HG03064 (cell line): Measurements from ENCODE around the gene STEAP4.

Experiments
- ATAC-seq: cut with Tn5 transposase; IDR thresholded peaks from one replicate; pipeline ENCODE4 v1.9.1; 2021; ENCODE audit warnings: low read depth; ENCODE audit not compliant: unreplicated experiment

Gene STEAP4

DNA sequence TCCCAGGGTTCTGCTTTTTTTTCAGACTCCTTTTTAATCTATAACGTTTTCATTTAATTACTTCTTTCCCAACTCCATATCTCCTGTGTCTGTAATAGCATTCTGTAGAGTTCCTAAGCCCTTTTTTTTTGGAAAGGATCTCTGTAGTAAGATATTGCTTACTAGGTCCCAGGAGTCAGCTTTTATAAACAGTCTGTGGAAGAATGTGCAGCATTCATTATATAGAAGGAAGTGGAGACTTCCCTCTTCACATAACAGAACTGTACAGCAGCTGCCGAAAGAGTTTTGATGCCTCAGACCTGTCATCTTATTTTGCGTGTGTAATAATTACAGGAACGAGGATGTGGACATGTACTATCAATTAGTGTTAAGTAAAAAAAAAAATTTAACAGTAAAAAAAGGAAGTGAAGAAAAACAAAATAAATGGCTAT lies 7.4 kb upstream of the STEAP4 start:
- ATAC-seq = no peak

DNA sequence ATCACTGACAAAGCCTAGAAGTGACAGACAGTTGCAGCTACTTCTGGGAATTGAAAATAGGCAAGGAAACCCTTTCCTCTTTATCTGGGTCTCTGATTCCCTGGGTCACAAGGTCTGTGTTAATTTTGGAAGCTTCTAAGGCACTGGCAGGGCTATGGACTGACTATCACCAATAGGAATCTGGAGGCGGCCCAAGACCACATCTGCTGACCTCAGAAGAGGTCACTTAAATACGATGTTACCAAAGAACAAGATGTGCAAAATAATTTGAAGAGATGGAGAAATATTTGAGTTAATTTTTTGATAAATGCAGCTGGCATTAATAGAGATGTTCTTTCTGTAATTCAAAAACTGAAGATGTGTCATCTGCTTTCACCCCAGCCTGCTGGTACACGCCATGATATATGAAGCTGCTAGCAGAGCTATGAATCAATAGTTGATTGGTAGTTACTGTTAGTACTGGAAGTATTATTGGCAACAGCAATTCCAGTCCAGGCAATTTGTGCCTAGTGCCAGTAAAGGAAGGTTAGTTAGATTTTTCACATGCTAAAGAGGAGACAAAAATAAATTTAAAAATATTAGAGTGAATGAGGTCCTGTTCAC lies 5.5 kb upstream of the STEAP4 start:
- no peak for ATAC-seq

DNA sequence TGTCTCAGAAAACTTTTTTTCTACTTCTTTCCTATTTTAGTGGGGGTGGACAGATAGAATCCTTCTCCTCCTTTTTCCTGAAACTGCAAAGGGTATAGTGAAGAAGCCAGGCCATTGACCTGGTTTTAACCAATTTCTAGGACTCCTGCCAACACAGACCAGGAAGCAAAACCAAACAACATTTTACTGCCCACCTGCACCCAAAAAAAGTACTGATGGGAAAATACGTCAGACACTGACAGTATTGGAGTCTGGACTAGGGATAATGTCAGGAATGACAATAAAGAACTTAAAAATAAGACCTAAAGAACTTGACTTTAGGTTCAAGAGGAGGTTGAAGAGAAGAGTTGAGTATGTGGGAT lies 5.0 kb upstream of the STEAP4 start:
- no peak for ATAC-seq

DNA sequence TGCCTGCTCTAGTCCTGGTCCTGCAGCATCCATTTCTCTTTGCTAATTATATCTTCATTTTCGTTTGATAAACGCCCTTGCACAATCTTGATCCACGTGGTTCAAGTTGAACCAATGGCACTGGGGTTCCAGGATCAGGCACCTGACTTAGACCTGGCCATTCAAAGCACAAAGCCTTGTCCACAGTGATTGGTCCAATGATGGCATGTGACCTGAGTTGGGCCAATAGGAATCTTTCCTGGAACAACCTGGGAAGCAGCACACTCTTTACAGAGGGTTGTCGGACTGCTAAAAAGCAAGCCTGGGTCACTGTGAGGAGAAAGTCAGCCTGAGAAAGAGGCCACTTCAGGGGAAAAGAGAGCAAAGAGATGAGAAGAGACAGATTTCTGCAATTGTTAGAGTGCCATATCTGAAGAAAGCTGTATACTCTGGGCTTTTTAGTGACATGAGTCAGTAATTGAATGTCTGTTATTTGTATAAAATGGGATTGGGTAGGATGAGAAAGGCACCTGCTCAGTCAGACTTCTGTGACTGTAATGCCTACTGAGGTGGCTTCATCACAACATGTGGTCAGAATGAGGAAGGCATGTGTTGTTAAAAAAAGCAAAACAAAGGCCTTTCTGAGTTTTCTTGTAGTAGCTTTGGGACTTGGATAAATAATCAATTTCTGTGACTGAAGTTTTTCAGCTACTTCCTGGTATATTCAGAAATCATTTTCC lies 4.4 kb upstream of the STEAP4 start:
- ATAC-seq = no peak

DNA sequence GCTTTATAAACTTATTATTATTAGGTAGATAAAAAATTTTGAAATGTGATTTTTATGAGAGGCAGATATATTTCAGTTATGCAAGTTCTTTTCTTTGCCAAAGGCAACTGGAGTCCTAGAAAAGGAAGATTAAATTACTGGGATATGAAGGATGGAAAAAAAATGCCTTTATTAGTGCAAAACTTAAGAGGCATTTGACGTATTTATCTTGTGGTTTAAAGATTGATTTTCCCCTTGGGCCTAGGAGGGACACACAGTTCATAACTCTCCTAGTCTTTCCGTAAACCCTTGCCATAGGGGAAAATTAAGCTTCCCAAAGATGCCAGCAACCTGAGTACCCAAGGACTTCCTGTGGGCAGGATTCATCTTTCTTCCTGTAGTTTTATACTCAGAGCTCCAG lies 3.1 kb upstream of the STEAP4 start:
- no peak for ATAC-seq

DNA sequence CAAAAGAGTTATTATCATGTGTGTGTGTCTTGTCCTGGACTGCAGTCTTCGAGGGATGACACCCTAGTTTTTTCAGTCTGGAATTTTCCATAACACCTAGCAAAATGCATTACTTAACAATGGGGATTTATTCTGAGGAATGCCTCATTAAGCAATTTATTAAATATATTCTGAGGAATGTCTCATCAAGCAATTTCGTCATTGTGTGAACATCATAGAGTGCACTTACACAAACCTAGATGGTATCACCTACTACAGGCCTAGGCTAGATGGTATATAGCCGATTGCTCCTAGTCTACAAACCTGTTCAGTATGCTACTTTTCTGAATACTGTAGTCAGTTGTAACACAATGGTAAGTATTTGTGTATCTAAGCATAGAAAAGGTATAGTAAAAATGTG lies 1.1 kb upstream of the STEAP4 start:
- no peak for ATAC-seq

DNA sequence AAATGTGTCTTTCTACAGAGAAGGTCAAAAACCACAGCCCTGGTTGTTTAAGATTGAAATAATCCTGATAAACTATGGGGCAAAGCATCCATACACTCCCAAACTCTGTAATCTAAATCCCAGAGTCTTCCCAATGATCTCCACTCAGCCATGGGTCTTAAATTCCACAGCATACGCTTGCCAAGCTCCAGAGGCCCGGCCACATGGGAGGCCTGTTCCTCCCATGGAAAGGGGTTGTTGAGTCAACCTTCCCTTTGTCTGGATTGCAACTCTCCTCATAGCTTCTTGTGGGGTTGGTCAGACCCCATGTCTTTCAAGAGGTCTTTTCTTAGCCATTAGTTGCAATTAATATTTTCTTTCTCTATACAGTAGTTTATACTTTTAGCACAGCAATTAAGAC lies 718 bp upstream of the STEAP4 start:
- ATAC-seq = no peak

DNA sequence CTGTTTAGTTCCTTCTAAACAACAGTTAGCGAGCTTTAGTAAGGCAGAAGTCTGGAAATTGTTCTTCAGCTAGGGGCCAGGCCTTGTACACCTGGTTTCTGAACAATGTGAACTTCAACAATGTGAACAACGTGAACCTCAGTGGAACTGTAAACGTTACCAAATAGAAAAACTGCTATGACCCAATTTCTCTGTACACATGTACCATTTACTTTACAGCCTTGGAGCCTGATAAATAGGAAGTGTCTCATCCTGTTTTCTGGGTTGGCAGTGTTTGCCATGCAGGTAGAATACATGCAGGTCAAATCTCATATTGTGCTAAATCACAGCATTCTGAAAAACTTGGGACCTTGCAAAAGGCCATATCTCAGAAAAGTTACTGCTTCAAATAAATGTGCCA lies 1.6 kb downstream of the STEAP4 start:
- ATAC-seq = no peak

DNA sequence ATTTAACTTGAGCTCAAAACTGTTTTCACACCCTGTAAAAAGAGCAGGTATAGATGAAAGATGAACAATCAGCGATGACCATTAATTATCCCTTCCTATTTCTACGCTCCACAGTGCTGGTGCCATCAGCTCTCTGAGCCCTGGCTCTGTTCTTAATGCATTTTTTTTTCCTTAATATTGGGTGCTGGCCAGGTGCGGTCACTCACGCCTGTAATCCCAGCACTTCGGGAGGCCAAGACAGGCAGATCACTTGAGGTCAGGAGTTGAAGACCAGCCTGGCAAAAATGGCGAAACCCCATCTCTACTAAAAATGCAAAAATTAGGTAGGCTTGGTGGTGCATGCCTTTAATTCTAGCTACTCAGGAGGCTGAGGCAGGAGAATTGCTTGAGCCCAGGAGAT lies 4.2 kb downstream of the STEAP4 start:
- no peak for ATAC-seq

DNA sequence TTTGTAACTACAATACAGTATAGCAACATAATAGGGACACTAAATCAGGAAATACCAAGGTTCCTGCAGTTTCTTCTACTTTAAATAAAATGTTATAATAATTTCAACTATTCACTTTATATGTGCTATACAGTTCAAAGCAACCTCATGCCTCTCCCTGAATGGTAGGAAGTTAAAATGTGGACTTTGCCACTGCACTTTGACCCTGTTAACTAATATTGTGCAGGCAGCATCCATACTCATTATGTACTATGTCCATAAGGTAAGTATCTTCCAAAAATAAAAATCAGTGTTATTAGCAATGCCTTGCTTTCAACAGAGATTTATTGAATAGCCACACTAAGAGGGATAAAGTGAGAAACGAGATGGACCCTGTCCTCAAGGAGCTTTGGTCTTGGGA lies 4.8 kb downstream of the STEAP4 start:
- no peak for ATAC-seq

DNA sequence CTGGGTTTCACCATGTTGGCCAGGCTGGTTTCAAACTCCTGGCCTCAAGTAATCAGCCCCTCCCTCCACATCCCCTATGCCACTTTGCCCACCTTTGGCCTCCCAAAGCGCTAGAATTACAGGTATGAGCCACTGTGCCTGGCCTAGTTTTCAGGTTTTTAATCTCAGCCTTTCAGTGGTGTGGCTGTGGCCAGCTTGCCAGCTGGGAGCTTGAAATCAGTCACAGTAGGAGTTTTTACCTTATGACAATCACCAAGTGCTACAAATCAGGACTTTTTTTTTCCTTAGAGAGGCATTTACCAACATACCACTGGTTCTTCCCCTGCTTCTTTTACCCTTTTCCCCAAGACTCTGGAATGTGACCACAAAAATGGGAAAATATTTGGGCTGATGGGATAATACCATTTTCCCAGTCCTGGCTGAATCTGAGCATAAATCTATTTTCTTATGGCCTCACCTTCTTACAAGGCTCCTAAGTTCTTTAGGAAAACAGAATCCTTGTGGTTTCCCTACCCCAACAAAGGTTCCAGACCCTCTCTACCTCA lies 6.2 kb downstream of the STEAP4 start:
- ATAC-seq = no peak

DNA sequence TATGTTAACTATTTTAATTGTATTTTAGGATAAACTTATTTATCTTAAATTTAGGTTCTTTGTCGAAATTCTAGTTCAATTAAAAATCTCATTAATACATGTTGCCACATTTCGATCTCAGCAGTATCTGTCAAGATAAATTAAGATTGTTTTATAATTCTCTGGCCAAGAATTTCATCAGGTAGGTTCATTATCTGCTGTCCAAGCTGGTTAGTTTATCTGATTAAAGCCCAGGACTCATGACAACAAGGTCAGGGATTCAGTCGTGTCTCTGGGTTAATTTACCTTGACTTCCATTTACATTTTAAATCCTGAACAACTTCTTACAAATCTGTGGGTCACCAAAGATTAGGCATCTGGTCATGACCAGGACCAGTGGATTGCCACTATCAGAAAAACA lies 7.6 kb downstream of the STEAP4 start:
- no peak for ATAC-seq

DNA sequence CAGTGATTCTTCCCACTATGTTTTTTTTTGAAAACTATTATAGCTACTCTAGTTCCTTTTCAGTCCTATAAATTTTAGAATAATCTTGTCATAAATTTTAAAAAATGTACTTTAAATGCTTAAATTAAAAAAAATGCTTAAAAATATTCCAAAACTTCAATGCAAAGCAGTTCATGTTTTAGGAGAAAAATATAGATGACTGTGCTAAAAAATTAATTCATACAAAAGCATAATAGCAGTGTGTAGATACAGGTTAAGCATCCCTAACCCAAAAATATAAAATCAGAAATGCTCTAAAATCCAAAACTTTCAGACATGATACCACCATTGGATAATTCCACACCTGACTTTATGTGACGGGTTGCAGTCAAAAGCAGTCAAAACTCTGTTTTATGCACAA lies 12.8 kb downstream of the STEAP4 start:
- ATAC-seq = no peak

DNA sequence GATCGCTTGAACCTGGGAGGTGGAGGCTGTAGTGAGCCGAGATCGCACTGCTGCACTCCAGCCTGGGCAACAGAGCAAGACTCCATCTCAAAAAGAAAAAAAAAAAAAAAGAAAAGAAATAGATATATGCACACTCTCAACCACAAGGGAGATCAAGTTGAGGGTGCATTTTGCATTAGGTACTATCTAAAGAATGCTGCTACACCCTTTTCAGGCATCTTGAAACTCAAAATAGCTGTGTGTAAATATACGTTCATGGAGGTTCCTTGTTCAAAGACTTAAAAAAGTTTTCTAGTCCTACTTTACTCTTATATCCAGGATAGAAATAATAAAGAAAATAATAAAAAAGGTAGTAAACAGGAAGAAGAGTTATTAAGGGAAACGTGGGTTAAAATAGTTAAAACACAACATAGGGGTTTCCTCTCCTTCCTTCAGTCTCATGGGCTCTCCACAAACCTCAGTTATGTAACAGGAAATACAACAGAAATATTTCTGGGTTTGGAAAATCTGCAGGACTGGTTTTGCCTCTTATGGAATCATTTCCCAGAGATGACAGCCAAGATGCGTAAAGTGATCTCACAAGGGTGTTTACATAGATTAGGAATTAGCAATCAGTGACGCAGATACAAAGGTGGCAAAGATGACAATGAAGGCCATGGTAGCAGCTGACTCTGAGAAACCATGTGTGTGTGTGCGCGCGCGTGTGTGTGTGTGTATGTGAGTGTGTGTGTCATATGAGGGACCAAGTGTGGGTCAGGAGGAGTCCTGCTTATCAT lies 15.1 kb downstream of the STEAP4 start:
- no peak for ATAC-seq

DNA sequence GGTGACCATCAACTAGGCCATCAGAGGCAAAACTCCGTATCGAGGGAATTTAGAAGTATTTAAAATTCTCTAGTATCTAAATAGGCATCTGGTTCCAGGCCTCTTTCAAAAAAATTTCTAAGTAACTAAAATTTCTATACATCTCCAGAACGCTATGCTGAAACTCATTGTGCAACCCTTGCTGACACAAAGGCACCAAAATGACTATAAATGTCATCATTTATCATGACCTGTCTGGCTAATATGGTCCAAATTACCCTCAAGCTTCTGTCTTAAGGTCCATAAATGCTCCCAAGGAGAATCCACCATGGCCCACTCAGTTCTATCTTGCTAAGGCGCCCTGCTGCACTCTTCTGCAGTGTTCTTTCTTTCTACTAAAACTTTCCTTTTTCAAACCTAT lies 16.2 kb downstream of the STEAP4 start:
- ATAC-seq = no peak

DNA sequence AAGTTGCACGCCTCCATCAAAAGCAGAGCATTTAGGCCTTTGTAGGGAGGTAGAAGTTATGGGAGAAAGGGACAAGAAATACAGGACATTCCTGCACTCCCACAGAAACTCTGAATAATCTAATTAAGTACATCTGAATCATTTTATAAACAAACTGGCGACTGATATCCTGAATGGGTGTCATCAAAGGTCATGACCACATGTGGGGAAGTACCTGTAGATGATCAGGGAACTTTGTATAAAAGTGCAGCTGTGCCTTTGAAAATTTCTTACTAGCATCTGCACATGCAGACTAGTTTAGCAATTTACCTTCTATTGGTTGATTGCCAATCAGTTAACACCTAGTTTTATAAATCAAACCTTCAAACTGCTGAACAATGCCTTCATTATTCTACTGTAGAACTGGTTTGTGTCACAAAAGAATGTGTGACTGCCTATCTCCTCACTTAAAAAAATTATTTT lies 17.1 kb downstream of the STEAP4 start:
- ATAC-seq = no peak

DNA sequence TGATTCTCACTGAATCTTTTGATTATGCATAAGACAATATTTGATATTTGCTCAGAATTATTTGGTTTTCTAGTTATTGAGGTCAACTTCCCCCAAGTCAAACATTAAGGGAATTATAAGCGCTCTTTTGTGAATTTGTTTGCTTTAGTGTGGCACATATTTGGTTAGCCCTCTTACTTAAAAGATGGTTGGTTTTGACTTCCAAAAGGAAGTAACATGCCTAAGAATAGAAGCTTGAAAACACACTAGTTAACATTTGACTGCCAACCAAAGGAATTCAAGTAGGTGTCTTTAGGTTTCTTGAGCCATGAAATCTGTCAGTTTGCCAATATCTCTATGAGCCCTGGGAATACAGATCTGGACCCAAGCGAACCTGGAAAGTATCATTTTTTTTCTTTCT lies 24.9 kb downstream of the STEAP4 start:
- no peak for ATAC-seq

DNA sequence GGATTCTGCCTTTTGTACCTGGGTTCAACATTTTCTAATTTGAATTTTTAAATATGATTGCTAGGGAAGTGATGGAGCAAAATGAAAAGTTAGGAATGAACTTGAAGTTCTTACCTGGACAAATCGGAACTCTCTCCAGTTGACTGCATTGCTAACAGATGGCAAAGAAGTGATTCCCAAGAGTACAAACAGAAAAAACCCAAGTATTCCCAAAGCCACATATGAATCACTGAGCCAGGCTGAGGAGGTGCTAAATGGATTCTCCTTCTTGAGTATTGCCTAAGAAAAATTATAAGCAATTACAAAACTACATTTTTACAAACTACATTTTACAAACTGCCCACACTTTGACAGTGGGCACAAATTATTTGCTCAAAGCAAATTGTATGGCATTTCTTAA lies 25.9 kb downstream of the STEAP4 start:
- no peak for ATAC-seq

DNA sequence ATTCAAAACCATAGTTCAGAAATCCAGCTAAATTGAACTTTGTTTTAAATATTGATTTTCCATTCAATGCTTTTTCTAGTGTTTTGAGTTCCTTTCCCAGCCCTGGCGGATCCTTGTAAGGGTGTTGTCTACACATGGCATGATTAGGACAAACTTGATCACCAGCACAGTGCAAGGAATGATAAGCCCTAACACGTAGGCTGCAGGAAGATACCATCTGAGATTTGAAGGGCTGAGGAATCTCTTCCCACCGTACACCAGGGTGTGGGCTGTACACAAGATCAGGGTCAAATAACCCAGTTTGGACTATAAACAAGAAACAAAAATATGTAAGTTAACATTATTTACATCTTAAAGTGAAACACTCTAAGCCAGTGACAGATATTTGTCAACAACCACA lies 27.4 kb downstream of the STEAP4 start:
- no peak for ATAC-seq

DNA sequence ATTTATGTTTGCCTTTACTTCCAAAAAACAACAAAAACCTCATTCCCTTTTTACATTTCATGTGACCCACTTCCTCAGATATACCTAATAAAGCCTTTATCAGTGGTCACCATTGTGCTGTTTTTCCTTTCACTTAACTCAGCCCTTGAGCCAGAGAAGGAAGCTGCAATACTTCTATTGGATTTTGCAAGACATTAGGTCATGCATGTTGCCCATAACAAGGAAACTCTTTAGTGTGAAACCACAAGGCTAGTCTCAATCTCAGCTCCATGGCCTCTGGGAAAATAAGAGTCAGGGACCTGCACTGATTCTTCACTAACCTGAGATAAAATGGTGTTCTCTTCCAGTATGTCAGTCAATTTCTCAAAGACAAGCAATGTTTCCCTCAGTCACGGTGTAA lies 27.8 kb downstream of the STEAP4 start:
- ATAC-seq = no peak

DNA sequence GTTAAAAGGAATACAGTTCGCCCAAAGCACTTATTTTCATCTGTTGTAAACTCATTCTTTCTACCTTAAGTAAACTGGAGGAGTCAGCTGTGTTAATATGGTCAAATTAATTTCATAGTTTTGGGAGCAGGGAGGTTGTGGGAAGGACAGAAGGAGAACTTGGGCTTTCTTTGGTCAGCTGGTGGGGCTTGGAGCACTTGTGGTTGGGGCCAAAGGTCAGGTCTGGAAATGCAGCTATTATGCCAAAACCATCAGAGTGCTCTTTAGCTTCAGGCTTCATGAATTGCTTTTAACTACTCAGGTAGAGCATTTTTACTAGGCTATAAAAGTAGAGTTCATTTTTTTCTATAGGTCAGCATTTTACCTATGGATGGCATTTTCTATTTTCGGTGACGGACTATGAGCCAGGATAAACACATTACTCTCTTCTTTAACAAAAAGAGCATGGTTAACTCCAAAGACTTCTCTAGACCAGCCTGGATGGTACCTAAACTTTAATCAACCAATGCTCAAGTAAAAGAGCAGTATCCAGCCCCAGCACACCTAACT lies 30.0 kb downstream of the STEAP4 start:
- no peak for ATAC-seq
